CD4-positive, alpha-beta T cell (primary cell): ENCODE results near the gene SLC22A14. TPM values are rescaled to one million over a fixed set of nuclear protein-coding genes. Genes with fewer than 3 reads are reported as not detected.

ENCODE experiments used
- ATAC-seq: fragments of 200-7000 bp; cut with Tn5 transposase; one replicate; pipeline ENCODE4 v1.10.0; 2022; ENCODE audit warnings: mild to moderate bottlenecking; ENCODE audit not compliant: poor library complexity
- CTCF ChIA-PET: fragments of 350-600 bp; sonication (Branson Sonifier 250); formaldehyde crosslinking; loops from one replicate; lab custom pipeline; 2021; ENCODE audit warnings: antibody characterized with exemption, inconsistent platforms; lab: Charles Lee
- POLR2A ChIA-PET: fragments of 350-600 bp; sonication (Branson Sonifier 250); formaldehyde crosslinking; loops from one replicate; lab custom pipeline; 2021; ENCODE audit warnings: antibody characterized with exemption, inconsistent platforms; lab: Charles Lee
- DNase-seq, 14 experiments: peaks; one replicate each; pipeline ENCODE4 v3.0.0-alpha.2; 2013 to 2020; ENCODE audit warnings: mixed read lengths in 2 of 14
- H3K27ac ChIP-seq, 2 donors: one replicate each; pipeline versions ENCODE4 v1.5.1 to v1.7.0; 2013; ENCODE audit warnings: low read length in 2 of 2, low read depth in 1 of 2, mild to moderate bottlenecking in 1 of 2
- H3K27me3 ChIP-seq, 2 experiments: 1 replicate in 1 of 2; 2 replicates in 1 of 2; pipeline versions ENCODE4 v1.6.1 to v1.7.0; 2013; ENCODE audit warnings: low read length in 2 of 2, control low read depth in 1 of 2, mild to moderate bottlenecking in 1 of 2, moderate library complexity in 1 of 2; ENCODE audit not compliant: insufficient read depth in 2 of 2, control insufficient read depth in 1 of 2
- H3K36me3 ChIP-seq: one replicate; pipeline ENCODE4 v1.6.1; 2013; ENCODE audit warnings: low read length, control low read depth; ENCODE audit not compliant: insufficient read depth
- H3K4me1 ChIP-seq: one replicate; pipeline ENCODE4 v1.6.1; 2013; ENCODE audit warnings: low read length, control low read depth; ENCODE audit not compliant: insufficient read depth
- H3K4me3 ChIP-seq: one replicate; pipeline ENCODE4 v1.5.1; 2013; ENCODE audit warnings: mild to moderate bottlenecking, low read length, moderate library complexity
- H3K9me3 ChIP-seq, 2 experiments: 1 replicate in 1 of 2; 2 replicates in 1 of 2; pipeline versions ENCODE4 v1.6.1 to v1.7.0; 2013; ENCODE audit warnings: low read length in 2 of 2, mild to moderate bottlenecking in 2 of 2, control low read depth in 1 of 2, moderate library complexity in 1 of 2; ENCODE audit not compliant: control insufficient read depth in 1 of 2, insufficient read depth in 1 of 2
- H3K27ac Mint-ChIP-seq: one replicate; pipeline ENCODE4 v1.8.0; 2020; ENCODE audit warnings: mixed read lengths
- H3K27me3 Mint-ChIP-seq: one replicate; pipeline ENCODE4 v1.8.0; 2021; ENCODE audit warnings: mixed read lengths
- H3K36me3 Mint-ChIP-seq: one replicate; pipeline ENCODE4 v1.8.0; 2021; ENCODE audit warnings: low read depth, mixed read lengths
- H3K4me1 Mint-ChIP-seq: one replicate; pipeline ENCODE4 v1.8.0; 2021; ENCODE audit warnings: low read depth, mixed read lengths
- H3K4me3 Mint-ChIP-seq: one replicate; pipeline ENCODE4 v1.8.0; 2020; ENCODE audit warnings: mild to moderate bottlenecking, mixed read lengths
- H3K9me3 Mint-ChIP-seq: one replicate; pipeline ENCODE4 v1.8.0; 2020; ENCODE audit warnings: mixed read lengths
- intact Hi-C, 2 experiments: fragments of 100-400 bp; cut with DNase I in 1 of 2; cut with micrococcal nuclease in 1 of 2; formaldehyde crosslinking; loops; one replicate each; pipeline versions ENCODE4 v1.15.1 to v1.9.0; 2023 to 2025; cut with DNase I, micrococcal nuclease
- total RNA-seq, 174 experiments: library from RNA in 2 of 174; stranded (reverse) in 2 of 174; gene quantifications; one replicate each; pipeline ENCODE4 v1.2.3 and lab custom pipeline; 2021 to 2026
- TF ChIP-seq, protein P1 (sequence below): fragments of 200-600 bp; IDR thresholded peaks from one replicate; pipeline ENCODE4 v1.8.0; 2022; ENCODE audit warnings: antibody characterized with exemption, mild to moderate bottlenecking

Gene SLC22A14
- total RNA-seq, 2 experiments from 2014 or later: 0.11 TPM; not detected in 1

DNA sequence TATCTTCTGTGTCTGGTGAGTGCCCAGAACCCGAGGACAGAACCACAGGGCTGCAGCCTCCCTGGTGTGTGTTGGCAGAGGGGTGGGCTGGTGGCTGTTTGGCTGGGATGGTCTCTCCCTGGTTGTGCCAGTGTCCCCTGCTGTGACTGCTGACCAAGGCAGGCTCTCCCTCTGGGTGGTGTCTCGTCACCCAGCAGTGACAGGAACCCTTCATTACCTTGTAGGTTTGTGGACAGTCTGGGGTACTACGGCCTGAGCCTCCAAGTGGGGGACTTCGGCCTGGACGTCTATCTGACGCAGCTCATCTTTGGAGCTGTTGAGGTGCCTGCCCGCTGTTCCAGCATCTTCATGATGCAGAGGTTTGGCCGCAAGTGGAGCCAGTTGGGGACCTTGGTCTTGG is 6.4 kb upstream of the SLC22A14 start:
- H3K36me3 Mint-ChIP-seq: no peaks in the 10 kb centered on the region
- Histone ChIP-seq H3K4me1 (no peaks in the 10 kb centered on the region), H3K36me3 (no peaks in the 10 kb centered on the region), H3K4me3 (no peak overlapping the region), H3K9me3 (no peaks in the 10 kb centered on the region), H3K27ac (no peak overlapping the region), H3K27me3 (no peaks in the 10 kb centered on the region)
- H3K9me3 Mint-ChIP-seq: no peaks in the 10 kb centered on the region
- intact Hi-C loops: no loop called here
- no peak overlapping the region for H3K4me3 Mint-ChIP-seq
- ChIA-PET CTCF (no interaction called here), POLR2A (no interaction called here)
- ATAC-seq: no peak
- TF ChIP-seq, protein P1, sequence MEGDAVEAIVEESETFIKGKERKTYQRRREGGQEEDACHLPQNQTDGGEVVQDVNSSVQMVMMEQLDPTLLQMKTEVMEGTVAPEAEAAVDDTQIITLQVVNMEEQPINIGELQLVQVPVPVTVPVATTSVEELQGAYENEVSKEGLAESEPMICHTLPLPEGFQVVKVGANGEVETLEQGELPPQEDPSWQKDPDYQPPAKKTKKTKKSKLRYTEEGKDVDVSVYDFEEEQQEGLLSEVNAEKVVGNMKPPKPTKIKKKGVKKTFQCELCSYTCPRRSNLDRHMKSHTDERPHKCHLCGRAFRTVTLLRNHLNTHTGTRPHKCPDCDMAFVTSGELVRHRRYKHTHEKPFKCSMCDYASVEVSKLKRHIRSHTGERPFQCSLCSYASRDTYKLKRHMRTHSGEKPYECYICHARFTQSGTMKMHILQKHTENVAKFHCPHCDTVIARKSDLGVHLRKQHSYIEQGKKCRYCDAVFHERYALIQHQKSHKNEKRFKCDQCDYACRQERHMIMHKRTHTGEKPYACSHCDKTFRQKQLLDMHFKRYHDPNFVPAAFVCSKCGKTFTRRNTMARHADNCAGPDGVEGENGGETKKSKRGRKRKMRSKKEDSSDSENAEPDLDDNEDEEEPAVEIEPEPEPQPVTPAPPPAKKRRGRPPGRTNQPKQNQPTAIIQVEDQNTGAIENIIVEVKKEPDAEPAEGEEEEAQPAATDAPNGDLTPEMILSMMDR: no peak
- H3K27ac Mint-ChIP-seq: no peak overlapping the region
- no peak for DNase-seq
- no peaks in the 10 kb centered on the region for H3K4me1 Mint-ChIP-seq
- no peaks in the 10 kb centered on the region for H3K27me3 Mint-ChIP-seq

DNA sequence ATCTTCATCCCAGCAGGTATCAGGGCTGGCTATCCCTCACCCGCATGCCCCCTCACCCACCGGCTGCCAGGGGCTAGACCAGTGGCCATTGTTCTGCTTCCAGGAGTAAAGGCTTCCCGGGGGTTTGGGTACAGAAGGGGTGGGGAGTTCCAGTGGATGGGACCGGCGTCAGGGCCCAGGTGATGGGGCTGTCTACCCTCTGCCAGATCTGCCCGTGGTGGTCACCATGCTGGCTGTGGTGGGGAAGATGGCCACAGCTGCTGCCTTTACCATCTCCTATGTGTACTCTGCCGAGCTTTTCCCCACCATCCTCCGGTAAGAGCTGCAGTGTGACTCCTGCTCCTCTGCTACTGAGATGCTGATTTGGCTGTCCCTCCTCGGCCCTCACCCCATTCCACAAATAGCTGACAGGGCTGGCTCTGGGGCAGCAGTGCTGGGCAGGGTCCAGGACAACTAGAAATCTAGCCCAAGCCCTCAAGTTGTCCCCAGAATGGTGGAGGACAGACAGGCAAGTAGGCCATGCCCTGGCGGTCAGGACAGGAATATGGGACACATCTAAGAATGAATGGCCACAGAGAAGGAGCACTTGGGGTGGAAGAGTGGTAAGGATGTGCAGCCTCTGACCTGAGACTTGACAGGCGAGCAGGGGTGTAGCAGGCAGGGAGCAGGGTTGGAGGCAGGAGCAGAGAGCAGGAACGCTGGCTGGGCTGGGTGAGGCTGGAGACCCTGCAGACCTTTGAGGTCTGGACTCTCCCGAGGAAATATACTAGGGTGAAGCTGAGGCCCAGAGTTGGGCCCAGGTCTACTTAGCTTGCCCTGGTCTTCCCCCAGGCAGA is 5.8 kb upstream of the SLC22A14 start:
- H3K27me3 ChIP-seq: no peaks in the 10 kb centered on the region
- Mint-ChIP-seq H3K4me1 (no peaks in the 10 kb centered on the region), H3K36me3 (no peaks in the 10 kb centered on the region), H3K27me3 (no peaks in the 10 kb centered on the region), H3K27ac (no peak overlapping the region), H3K9me3 (no peaks in the 10 kb centered on the region), H3K4me3 (no peak overlapping the region)
- ChIA-PET POLR2A (no interaction called here), CTCF (no interaction called here)
- ATAC-seq (no peak), DNase-seq (no peak)
- H3K27ac ChIP-seq: no peak overlapping the region
- H3K36me3 ChIP-seq: no peaks in the 10 kb centered on the region
- no peaks in the 10 kb centered on the region for H3K9me3 ChIP-seq
- no peaks in the 10 kb centered on the region for H3K4me1 ChIP-seq
- TF ChIP-seq, protein P1: no peak
- intact Hi-C loops: no loop called here
- H3K4me3 ChIP-seq: no peak overlapping the region

GRCh38 chr3:38276917-38277630 is 5.0 kb upstream of the SLC22A14 start:
- ChIA-PET CTCF (no interaction called here), POLR2A (no interaction called here)
- no peaks in the 10 kb centered on the region for H3K4me1 Mint-ChIP-seq
- H3K27ac Mint-ChIP-seq: no peak overlapping the region
- no peaks in the 10 kb centered on the region for H3K27me3 ChIP-seq
- no peaks in the 10 kb centered on the region for H3K36me3 ChIP-seq
- H3K4me3 ChIP-seq: no peak overlapping the region
- H3K27me3 Mint-ChIP-seq: no peaks in the 10 kb centered on the region
- H3K9me3 Mint-ChIP-seq: no peaks in the 10 kb centered on the region
- no peak overlapping the region for H3K4me3 Mint-ChIP-seq
- ATAC-seq (no peak), DNase-seq (no peak)
- no peaks in the 10 kb centered on the region for H3K4me1 ChIP-seq
- no peaks in the 10 kb centered on the region for H3K36me3 Mint-ChIP-seq
- no peaks in the 10 kb centered on the region for H3K9me3 ChIP-seq
- intact Hi-C loops: no loop called here
- no peak overlapping the region for H3K27ac ChIP-seq
- TF ChIP-seq, protein P1: no peak
